Superior temporal gyrus (tissue), 1 donor: ENCODE results near the gene MATK.

Source experiments
- DNase-seq: peaks from one replicate; pipeline ENCODE4 v3.0.0-alpha.2; 2016; ENCODE audit errors: extremely low spot score

Gene MATK

GRCh38 chr19:3751236-3751635 is 34.9 kb downstream of the MATK start:
- no peak for DNase-seq

- DNase-seq, result no peak
These were observed 36.0 kb downstream of the MATK start for GRCh38 chr19:3750211-3750610.

DNA sequence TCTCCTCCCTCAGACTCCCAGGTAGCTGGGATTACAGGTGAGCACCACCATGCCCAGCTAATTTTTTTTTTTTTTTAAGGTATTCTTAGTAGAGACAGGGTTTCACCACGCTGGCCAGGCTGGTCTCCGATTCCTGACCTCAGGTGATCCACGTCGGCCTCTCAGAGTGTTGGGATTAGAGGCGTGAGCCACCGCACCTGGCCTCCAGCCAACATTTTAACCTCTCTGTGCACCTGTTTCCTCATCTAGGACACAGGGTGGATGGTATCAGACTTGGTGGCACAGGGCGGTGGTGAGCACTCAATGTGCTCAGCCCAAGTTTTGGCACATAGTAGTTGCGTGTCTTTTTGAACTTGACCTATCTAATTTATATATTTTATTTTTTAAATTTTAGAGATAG is 37.2 kb downstream of the MATK start:
- no peak for DNase-seq

GRCh38 chr19:3746371-3747056 is 39.7 kb downstream of the MATK start:
- DNase-seq, result no peak

DNA sequence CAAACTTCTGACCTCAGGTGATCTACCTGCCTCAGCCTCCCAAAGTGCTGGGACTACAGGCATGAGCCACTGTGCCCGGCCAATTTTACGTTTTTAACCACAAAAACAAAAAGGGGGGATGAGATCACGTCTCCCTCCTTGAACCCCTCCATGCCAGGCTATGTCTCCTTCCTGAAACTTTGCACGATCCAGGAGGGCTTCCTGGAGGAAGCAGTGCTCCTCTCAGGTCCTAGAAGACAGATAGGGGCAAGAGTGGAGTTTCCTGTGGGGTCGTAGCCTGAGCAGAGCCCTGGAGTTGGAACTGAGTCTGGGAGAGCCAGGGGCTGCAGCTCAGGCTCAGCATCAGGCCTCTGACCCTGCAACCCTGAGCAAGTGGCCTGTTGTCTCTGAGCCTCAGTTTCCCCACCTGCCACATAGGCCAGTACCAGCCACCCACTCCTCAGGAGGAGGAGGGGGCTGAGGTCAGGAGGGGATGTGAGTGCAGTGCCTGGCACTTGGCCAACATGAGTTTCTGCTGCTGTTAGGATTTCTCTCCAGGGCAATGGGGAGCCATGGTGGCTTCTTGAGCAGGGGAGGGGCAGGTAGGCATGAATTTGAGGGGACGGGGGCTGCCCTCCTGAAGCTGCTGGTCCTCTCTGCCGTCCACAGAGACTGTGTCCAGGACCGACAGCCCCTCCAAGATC is 40.7 kb downstream of the MATK start:
- DNase-seq, result no peak

- DNase-seq, result no peak
These were observed 42.7 kb downstream of the MATK start for GRCh38 chr19:3743486-3743885.

- no peak for DNase-seq
These were observed 45.8 kb downstream of the MATK start for GRCh38 chr19:3740431-3740830.

DNA sequence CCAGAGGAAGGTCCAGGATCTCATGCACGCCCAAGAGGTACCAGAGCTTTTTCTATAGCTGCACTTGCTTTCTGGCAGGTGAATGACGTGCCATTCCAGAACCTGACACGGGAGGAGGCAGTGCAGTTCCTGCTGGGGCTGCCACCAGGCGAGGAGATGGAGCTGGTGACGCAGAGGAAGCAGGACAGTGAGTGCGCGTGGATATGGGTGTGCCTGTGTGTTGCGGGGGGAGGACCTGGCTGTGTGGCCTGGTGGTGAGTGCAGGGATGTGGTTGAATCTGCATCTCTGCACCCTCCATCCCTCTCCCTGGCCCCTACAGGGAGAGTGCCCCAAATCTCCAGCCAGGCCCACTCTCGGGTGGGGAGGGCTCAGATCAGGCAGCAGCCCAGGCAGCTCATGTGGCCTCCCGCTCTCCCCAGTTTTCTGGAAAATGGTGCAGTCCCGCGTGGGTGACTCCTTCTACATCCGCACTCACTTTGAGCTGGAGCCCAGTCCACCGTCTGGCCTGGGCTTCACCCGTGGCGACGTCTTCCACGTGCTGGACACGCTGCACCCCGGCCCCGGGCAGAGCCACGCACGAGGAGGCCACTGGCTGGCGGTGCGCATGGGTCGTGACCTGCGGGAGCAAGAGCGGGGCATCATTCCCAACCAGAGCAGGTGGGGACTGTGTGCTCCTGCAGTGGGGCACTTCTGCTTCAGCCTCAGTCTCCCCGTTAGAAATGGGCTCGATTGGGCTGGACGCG is 47.5 kb downstream of the MATK start:
- no peak for DNase-seq

GRCh38 chr19:3737487-3738205 is 48.5 kb downstream of the MATK start:
- no peak for DNase-seq

DNA sequence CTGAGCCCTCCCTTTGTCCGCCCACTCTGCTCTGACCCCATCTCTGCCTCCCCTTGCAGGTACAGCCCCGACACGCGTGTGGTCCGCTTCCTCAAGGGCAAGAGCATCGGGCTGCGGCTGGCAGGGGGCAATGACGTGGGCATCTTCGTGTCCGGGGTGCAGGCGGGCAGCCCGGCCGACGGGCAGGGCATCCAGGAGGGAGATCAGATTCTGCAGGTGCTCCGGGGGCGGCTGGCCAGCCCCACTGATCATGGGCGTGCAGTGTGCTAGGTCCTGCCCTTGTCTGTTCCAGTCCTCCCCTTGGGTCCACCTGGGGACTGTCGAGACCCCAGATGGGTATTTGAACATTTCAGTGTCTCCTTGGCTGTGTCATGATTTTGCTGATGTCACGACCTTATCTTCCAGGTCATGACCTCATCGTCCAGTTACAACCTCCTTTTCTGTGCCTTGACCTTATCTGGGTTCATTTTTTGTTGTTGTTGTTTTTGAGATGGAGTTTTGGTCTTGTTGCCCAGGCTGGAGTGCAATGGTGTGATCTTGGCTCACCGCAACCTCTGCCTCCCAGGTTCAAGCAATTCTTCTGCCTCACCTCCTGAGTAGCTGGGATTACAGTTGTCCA is 50.0 kb downstream of the MATK start:
- DNase-seq, result no peak

DNA sequence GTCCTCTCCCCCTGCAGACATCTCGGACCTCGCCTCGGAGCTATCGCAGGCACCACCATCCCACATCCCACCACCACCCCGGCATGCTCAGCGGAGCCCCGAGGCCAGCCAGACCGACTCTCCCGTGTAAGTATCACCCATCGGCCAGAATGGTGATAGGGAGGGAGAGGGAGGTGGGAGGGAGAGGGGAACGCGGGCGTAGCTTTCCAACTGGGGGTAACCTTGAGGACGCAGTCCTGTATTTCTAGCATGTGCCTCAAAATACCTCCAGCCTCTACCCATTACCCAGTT is 51.9 kb downstream of the MATK start:
- no peak for DNase-seq

GRCh38 chr19:3733549-3734309 is 52.5 kb downstream of the MATK start:
- DNase-seq, result no peak

DNA sequence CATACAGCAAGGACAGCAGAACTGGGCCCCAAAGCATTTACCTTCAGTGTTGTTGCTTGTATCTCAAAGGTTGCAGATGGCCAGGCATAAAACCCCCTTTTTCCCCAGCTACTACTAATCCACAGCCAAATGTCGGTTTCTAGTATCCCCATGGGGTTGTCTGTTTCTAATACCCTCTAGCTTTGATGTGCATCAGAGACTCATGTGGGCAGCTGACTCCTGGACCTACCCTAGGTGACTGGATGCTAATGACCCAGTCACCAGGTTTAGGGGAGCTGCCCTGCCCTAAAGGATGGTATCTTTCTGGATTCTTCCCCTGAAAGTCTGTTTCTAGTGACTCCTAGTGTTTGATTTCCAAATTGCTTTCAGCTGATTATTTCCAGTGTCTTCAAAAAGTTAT is 54.1 kb downstream of the MATK start:
- DNase-seq, result no peak

- DNase-seq, result no peak
These were observed 55.7 kb downstream of the MATK start for GRCh38 chr19:3730457-3730958.
